NCI-H2107 (cell line): ENCODE measurements around the gene DIO2.

Source experiments
- DNase-seq: peaks from one replicate; lab custom pipeline; 2025; lab: John Stamatoyannopoulos, UW

The DIO2 gene

GRCh38 chr14:80167793-80168448, 43.4 kb downstream of the DIO2 start:
- no peak for DNase-seq

- no peak for DNase-seq
Observed at GRCh38 chr14:80164991-80165721, 46.1 kb downstream of the DIO2 start.

DNA sequence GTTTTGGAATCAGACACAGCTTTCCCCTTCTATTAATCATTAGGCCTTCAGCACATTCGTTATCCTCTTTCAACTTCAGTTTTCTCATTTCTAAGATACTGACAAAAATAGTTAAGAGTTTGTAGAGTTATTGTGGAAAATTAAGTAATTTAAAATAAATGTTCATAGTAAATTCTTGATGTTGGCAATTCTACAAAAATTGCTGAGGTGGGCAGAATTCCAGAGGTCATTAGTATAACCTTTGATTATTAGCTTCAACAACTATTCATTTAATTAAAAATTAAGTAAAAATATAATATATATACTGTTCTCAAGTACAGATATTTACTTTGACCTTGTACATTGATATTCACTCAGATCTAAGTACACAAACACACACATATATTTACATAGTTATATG, 58.5 kb downstream of the DIO2 start:
- DNase-seq = no peak

- no peak for DNase-seq
Observed at GRCh38 chr14:80152166-80152565, 59.1 kb downstream of the DIO2 start.

DNA sequence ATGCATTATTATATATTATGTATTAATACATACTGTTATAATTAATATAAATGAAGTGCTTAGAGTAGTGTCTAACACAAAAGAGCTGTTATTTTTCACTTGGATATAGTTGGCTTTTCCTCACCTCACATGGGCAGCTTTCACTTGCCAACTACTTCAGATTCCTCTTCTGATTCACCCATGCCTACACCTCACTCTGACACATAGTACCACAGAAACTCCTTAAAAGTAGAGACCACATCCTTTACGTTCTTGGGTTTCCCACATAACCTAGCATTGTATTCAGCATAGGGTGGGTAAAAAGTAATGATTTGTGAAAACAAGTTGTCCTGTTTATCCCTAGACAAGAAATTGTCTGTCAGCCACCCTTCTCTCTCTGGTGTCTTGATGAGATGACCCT, 61.0 kb downstream of the DIO2 start:
- no peak for DNase-seq
